ENCODE data around the gene EPDR1.

EPDR1 gene

DNA sequence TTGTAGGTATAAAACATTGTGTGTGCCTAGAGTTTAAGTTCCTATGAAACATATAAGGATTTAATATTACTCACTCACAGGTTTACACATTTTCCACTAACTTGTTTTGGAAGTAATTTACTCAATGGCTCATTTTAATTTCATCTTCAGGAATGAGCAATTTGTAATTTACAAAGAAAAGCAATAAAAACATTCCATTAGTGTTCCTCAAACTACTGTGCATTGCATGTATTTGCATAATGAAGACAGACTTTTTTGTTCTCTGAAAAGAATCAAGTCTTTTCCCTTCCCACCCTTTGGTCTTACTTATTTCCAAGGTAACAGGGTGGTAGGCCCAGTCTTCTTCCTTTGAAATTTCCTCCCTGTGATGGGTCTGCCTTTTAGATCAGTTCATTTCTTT lies 61.2 kb downstream of the EPDR1 start:
- DNase-seq (ENCODE audit: low read depth in 2 of 2) = no peak

DNA sequence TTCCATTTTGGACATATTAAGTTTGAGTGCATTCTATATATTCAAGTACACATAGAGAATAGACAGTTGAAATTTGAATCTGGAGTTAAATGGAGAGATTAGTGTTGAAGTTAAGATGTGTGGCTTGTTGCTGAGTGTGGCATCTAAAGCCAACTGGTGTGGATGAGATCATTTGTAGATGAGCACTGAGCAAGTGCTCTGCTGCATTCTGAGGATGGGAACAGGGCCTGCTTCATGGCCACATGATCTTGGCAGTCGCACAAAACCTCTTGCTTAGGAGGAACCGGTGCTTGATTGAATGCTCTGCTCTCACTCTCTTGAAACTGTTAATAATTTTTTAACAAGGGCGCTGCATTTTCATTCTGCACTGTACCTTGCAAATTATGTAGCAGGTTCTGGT lies 62.0 kb downstream of the EPDR1 start:
- no peak for DNase-seq (ENCODE audit: low read depth in 2 of 2)

DNA sequence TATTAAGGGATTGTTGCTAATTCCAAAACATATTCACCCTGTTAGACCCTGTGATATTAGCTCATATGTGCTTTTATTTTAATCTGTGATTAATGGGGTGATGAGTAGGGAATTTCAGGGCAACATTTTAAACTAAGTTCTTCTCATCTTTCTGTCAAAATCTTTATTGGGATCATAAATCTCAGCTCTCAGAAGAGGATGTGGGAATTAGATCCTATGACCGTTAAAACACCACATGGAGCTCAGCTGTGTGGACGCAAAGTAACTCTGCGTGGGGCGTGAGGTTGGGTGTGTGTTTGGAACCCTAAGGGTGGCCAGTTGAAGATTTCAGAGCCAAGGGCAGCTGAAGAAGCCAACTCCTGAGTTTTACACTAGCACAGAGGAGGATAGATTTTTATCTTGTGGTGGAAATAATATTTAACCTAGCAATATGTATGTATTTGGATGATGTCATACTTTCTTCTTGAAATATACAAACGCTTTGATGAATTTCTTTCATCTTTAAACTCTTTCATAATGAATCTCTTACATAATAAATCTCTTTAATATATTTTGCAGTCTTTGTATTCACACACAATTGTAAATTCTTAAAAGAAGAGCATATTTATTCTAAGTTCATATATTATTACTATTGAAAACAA lies 64.4 kb downstream of the EPDR1 start:
- no peak for DNase-seq (ENCODE audit: low read depth in 2 of 2)

DNA sequence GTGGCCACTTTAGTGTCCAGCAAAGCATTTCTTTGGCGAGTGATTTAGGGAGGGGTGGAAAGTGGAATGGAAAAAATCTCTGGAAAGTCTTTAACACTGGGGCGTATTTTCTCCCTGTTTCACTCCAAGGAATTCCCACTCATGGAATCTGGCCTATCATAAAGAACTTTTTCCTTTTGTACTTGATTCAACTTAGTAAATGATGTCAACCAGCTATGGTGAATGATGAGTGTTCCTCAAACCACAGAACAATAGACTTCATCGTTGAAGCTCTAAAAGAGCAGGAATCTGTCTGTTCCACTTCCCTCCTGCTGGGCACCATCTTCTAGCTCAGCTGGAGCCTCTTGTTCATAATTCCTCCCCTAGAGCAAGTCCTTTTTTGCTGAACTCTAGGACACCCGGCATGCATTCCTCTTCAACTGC lies 66.5 kb downstream of the EPDR1 start:
- DNase-seq (ENCODE audit: low read depth in 2 of 2) = no peak

DNA sequence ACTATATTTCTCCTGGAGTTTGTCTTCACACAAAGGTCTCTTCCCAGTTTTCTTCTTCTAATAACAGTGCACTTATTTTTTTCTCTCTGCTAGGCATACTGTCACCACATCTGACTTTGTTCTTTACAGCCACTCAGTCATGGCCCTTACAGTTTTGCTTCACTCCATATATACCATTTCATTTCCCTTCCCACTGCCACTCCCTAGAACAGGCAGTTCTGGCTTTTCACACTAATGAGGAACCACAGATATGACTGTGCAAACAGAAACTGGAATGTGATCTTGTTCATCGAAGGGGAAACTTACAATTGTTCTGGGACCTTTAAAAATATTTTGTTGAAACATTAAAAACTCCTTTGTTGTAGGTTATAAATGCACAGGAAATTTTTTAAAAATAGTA lies 67.3 kb downstream of the EPDR1 start:
- DNase-seq (ENCODE audit: low read depth in 2 of 2) = no peak

DNA sequence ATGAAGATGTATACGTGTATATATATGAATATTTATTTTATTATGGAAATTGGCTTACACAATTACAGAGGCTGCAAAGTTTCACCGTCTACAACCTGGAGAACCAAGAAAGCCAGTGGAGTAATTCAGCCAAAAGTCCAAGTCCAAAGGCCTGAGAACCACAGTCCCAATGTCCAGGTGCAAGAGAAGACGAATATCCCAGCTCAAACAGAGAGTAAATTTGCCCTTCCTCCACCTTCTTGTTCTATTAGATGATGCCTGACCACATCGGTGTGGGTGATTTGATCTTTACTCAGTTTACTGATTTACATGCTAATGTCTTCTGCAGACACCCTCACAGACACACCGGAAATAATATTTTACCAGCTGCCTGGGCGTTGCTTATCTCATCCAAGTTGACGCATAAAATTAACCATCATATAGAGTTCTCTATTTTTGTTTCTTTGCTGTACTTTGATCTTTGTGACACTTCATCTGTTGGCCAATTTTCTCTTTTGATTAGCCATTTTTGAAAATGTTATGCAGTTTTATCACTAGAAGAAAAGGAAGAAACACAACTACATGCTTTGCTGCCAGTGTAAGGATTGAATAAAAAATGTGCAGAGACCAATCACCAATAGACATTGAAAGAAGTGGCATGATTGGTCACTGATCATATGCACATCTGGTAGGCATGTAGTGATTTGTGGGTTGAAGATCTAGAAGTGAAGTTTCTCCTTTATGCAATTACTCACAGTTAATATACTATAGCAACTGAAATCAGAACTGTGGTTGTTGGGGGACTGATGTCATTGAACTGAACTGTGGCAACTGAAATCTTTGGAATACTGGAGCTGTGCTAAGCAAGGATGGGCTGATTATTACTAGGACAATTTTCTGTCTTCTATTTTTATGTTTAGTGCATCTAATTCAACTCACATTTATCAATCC lies 68.5 kb downstream of the EPDR1 start:
- DNase-seq (ENCODE audit: low read depth in 2 of 2) = no peak

DNA sequence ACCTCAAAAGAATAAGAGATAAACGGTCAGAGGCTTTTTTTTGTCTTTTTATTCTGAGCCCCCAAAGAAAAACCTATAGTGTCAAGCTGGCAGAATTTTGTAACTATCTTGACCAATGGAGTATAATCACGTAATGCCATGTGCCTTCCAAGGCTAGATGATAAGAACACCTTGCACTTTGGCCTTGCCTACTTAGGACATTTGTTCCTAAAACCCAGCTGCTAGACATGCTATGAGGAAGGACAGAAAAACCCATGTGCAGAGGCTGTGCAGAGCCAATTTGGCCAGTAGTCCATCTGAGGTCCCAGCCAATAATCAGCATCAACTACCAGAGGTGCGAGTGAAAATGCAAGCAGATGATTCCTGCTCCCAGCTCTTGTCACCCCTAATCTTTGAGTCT lies 69.9 kb downstream of the EPDR1 start:
- DNase-seq (ENCODE audit: low read depth in 2 of 2) = no peak

DNA sequence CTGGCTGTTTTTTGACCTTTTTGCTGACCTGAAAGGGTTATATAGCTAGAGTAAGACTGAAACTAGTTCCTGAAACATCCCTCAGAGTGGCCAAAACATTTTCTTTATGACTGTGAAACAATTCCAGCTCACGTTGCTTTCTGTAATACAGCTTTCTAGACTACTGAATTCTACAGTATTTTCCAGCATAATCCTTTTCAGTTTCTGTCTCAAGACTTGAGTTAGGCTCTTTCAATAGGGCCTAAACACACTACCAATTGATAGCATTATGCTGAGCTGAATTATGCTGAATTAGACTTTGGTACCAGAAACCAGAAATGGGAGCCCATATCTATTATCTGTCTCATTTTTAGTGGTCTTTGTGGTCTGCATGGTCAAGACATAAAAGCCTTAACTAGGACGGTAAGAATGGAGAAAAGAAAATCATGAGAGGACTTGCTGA lies 72.6 kb downstream of the EPDR1 start:
- no peak for DNase-seq (ENCODE audit: low read depth in 2 of 2)

DNA sequence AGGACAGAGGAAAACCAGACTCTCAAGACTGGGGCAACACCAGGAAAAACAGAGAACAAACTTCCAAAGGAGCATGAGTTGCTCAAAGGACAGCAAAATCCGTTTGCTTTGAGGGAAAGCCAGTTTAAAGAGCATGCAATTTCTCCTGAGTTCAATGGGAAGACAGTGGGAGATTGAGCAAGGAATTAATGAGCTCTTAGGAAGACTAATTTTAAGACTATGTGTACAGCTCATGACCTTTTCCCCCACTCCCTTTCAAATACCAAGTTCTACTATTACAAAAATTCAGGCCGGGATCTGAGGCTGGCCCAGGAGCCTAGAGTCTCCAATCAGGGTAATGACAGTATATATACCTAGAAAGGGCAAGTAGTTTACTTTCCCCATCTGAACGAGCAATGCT lies 79.2 kb downstream of the EPDR1 start:
- no peak for DNase-seq (ENCODE audit: low read depth in 2 of 2)

DNA sequence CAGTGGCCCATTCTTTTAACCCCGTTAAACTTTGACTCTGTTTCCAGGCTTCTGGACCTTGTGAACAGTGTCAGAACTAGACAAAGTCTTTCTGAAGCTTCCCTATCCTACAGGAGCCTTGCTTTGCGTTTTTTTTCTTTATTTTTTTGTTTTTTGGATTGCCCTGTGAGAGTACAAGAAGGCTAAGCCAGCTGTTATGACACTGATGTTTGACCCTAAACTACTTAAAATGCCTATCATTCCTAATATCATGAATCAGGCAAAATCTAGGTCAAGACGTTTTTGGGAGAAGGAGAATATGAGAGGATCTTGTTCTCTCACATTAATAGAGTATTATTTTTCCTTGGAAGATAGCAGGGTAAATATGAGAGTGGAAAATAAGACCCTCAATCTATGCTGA lies 79.8 kb downstream of the EPDR1 start:
- no peak for DNase-seq (ENCODE audit: low read depth in 2 of 2)
